22Rv1 (cell line): ENCODE data around the gene CHAC1.
"Not testable (repeated sequence)": the region's sequence is repeated elsewhere in the genome, so short reads cannot be mapped to it uniquely, and the experiment has no call there.

Experiments
- H3K27ac ChIP-seq: fragments of 450-650 bp; 2 replicates; pipeline ENCODE4 v1.5.1; 2017
- CTCF ChIP-seq: fragments of 450-650 bp; IDR thresholded peaks from 2 replicates; pipeline ENCODE4 v1.5.1; 2017; ENCODE audit warnings: mild to moderate bottlenecking
- ZFX ChIP-seq: fragments of 450-650 bp; IDR thresholded peaks from 2 replicates; pipeline ENCODE4 v1.6.1; 2017; ENCODE audit warnings: antibody characterized with exemption, borderline replicate concordance

Gene CHAC1

GRCh38 chr15:40960151-40960885 is 7.0 kb downstream of the CHAC1 start:
- TF ChIP-seq CTCF, result no peak
- TF ChIP-seq ZFX, result no peak
- H3K27ac ChIP-seq, result no peak overlapping the region

- H3K27ac ChIP-seq, result no peak overlapping the region
- no peak for TF ChIP-seq CTCF
- TF ChIP-seq ZFX, result no peak
Measured at GRCh38 chr15:40960925-40961324, 7.7 kb downstream of the CHAC1 start.

- not testable (repeated sequence) for H3K27ac ChIP-seq
Measured at GRCh38 chr15:40961740-40962139, 8.5 kb downstream of the CHAC1 start.

- not testable (repeated sequence) for H3K27ac ChIP-seq
Measured at GRCh38 chr15:40962317-40962716, 9.0 kb downstream of the CHAC1 start.

GRCh38 chr15:40963201-40963600 is 9.9 kb downstream of the CHAC1 start:
- TF ChIP-seq CTCF (no peak), ZFX (no peak)

GRCh38 chr15:40964006-40964405 is 10.7 kb downstream of the CHAC1 start:
- no peak overlapping the region for H3K27ac ChIP-seq
- TF ChIP-seq ZFX (no peak), CTCF (no peak)

More at GRCh38 chr15:40963201-40963600, 9.9 kb downstream of the CHAC1 start:
- no peak overlapping the region for H3K27ac ChIP-seq

GRCh38 chr15:40964634-40965033 is 11.4 kb downstream of the CHAC1 start:
- TF ChIP-seq CTCF, result no peak
- no peak for TF ChIP-seq ZFX
- H3K27ac ChIP-seq, result no peak overlapping the region

- no peak overlapping the region for H3K27ac ChIP-seq
Measured at GRCh38 chr15:40968290-40969085, 15.2 kb downstream of the CHAC1 start.

More at GRCh38 chr15:40968290-40969085, 15.2 kb downstream of the CHAC1 start:
- TF ChIP-seq ZFX (no peak), CTCF (no peak)
